Measurements from ENCODE around the gene TTC31.
A peak's percentile ranks its signal among the peaks of the same experiment; 100 is the strongest.

The TTC31 gene

GRCh38 chr2:74505448-74506246 lies 22.8 kb downstream of the TTC31 start:
- DNase-seq = no peak

GRCh38 chr2:74507145-74507925 lies 24.5 kb downstream of the TTC31 start, which contains the start of gene PCGF1:
TSS of gene PCGF1 (minus strand) at chr2:74507695. CDS start at chr2:74507668, 27 bp downstream.
- DNase-seq = peak; percentile 98

GRCh38 chr2:74507926-74508520 lies 25.1 kb downstream of the TTC31 start:
- DNase-seq = no peak

- DNase-seq = no peak
These were observed 27.4 kb downstream of the TTC31 start for GRCh38 chr2:74510272-74510671.

GRCh38 chr2:74511104-74511989 lies 28.5 kb downstream of the TTC31 start:
- no peak for DNase-seq

GRCh38 chr2:74512744-74513604 lies 30.1 kb downstream of the TTC31 start:
- DNase-seq = no peak

GRCh38 chr2:74513605-74514367 lies 30.9 kb downstream of the TTC31 start:
- no peak for DNase-seq

GRCh38 chr2:74514368-74515270 lies 31.7 kb downstream of the TTC31 start, which contains the start of gene TLX2:
TSS of gene TLX2 (plus strand) at chr2:74514450. CDS start at chr2:74514807, 357 bp downstream.
- DNase-seq = no peak

GRCh38 chr2:74515271-74515980 lies 32.5 kb downstream of the TTC31 start:
- DNase-seq = no peak

GRCh38 chr2:74515981-74516633 lies 33.2 kb downstream of the TTC31 start:
- DNase-seq = no peak

- DNase-seq = no peak
These were observed 33.8 kb downstream of the TTC31 start for GRCh38 chr2:74516650-74517049.

- DNase-seq = no peak
These were observed 39.6 kb downstream of the TTC31 start for GRCh38 chr2:74522516-74522915.

GRCh38 chr2:74524005-74524404 lies 41.1 kb downstream of the TTC31 start:
- DNase-seq = no peak

- DNase-seq = no peak
These were observed 42.3 kb downstream of the TTC31 start for GRCh38 chr2:74524955-74525716.

GRCh38 chr2:74525717-74526648 lies 43.1 kb downstream of the TTC31 start, which contains the start of gene DQX1:
TSS of gene DQX1 (minus strand) at chr2:74526231. CDS start at chr2:74525729, 502 bp downstream.
- DNase-seq = no peak

- no peak for DNase-seq
These were observed 43.9 kb downstream of the TTC31 start for GRCh38 chr2:74526649-74527230.
